HG03378 (cell line): ENCODE measurements around the gene WDR72.

ENCODE experiments used
- ATAC-seq: cut with Tn5 transposase; IDR thresholded peaks from one replicate; pipeline ENCODE4 v1.9.1; 2021; ENCODE audit warnings: mild to moderate bottlenecking, moderate library complexity; ENCODE audit not compliant: unreplicated experiment

WDR72 gene

DNA sequence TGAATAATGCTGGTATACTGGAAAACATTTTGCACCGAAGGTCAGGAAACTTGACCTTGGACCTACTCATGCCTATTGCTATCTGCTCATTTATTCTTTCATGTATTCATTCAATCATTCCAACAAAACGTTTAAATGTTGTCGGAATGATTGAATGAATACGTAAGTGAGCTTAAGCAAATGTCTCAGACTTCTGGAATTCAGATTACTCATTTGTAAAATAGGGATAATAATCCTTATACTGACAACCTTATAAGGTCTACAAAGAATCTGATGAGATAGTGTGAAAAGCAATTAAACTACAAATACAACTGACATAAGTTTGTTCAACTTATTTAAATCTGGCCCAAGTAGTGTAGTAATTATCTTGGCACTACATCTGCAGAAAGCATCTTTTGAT is 288.7 kb downstream of the WDR72 start:
- no peak for ATAC-seq

DNA sequence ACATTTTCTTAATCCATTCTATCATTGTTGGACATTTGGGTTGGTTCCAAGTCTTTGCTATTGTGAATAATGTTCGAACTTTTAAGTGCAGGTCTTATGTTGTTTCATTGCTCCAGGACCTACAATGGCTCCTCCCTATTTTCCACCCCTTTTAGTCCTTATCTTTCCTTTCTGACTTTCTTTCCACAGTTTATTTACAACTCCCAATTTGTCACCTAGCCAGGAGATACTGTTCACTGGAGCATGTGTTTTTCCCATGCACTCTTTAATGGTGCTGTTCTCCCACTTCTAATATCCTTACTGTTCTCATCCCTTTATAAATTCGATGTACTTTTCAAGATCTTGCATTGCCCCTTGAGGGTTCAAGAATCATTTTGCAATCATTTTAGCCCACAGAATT is 290.0 kb downstream of the WDR72 start:
- no peak for ATAC-seq
